H1 (cell line): ENCODE results near the gene TFE3. TPM values are rescaled to one million over a fixed set of nuclear protein-coding genes. Genes with fewer than 3 reads are reported as not detected.

Experiments
- CHD7 ChIP-seq: fragments of 300-600 bp; sonication (generic); IDR thresholded peaks from 2 replicates; pipeline ENCODE4 v1.7.1; 2012; ENCODE audit warnings: low read length, moderate library complexity, mild to moderate bottlenecking, inconsistent platforms; ENCODE audit not compliant: insufficient replicate concordance
- POLR2AphosphoS5 ChIP-seq: IDR thresholded peaks from 2 replicates; pipeline ENCODE4 v1.6.1; 2011; ENCODE audit warnings: low read depth, low read length
- polyA plus RNA-seq, 7 experiments: library from polyadenylated mRNA; depleted of rRNA in 3 of 7; stranded (reverse) in 5 of 7; unstranded in 2 of 7; fragments of >200 nt in 5 of 7; fragments of 200-250 nt in 2 of 7; gene quantifications; 1 replicate in 5 of 7; 2 replicates in 1 of 7; 4 replicates in 1 of 7; pipeline versions ENCODE4 v1.2.1 to v1.2.3, GENCODE V29; 2011 to 2013; ENCODE audit warnings: missing spikeins in 2 of 7, mixed read lengths in 2 of 7
- total RNA-seq: library from RNA; stranded (reverse); fragmentation: NEBNext Ultra II Directional; extraction: Animal tissue kit (Norgen Biotek cat#: 25700); gene quantifications from 2 replicates; pipeline ENCODE4 v1.2.1, GENCODE V29; 2021

Gene TFE3
- total and polyA plus RNA-seq, 2 of the 8 experiments (the other 6 are each of a cell fraction or from before 2014, with no cell fraction given), result 33.7 to 52.9 TPM

DNA sequence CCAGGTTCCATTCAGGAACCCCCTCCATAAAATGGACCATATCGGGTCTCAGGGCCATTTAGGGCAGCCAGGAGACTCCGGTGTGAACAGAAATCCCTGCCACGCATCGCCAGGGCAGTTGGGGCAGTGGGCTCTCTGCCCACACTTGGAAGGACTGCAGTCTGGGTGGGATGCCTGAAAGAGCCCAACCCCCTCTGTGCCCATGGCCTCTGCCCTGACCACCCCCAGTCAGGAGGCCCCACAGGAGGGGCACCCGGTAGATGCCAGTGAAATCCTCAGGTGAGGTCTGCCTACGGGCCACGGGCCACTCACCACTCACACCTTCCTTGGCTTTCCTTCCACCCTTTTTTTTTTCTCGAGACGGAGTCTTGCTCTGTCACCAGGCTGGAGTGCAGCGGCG lies 25.9 kb upstream of the TFE3 start (continued):
- no peak for TF ChIP-seq CHD7
- no peak for TF ChIP-seq POLR2AphosphoS5
